Measurements from ENCODE around the gene TMEM183A.

TMEM183A gene

GRCh38 chr1:202967684-202968281, 39.4 kb upstream of the TMEM183A start:
- TF ChIP-seq, protein P1, sequence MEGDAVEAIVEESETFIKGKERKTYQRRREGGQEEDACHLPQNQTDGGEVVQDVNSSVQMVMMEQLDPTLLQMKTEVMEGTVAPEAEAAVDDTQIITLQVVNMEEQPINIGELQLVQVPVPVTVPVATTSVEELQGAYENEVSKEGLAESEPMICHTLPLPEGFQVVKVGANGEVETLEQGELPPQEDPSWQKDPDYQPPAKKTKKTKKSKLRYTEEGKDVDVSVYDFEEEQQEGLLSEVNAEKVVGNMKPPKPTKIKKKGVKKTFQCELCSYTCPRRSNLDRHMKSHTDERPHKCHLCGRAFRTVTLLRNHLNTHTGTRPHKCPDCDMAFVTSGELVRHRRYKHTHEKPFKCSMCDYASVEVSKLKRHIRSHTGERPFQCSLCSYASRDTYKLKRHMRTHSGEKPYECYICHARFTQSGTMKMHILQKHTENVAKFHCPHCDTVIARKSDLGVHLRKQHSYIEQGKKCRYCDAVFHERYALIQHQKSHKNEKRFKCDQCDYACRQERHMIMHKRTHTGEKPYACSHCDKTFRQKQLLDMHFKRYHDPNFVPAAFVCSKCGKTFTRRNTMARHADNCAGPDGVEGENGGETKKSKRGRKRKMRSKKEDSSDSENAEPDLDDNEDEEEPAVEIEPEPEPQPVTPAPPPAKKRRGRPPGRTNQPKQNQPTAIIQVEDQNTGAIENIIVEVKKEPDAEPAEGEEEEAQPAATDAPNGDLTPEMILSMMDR (IDR thresholded peaks at IDR 0.05; ENCODE audit: poor library complexity, severe bottlenecking) = no peak
- DNase-seq (ENCODE audit: low spot score) (no peak), ATAC-seq (ENCODE audit: low read depth) (no peak)
- no peaks in the 10 kb centered on the region for H3K27me3 ChIP-seq (ENCODE audit: insufficient read depth, poor library complexity, severe bottlenecking)
- H3K9me3 ChIP-seq (ENCODE audit: severe bottlenecking) = no peaks in the 10 kb centered on the region
- H3K4me1 ChIP-seq (ENCODE audit: insufficient read depth, poor library complexity, severe bottlenecking) = peaks cover 14% of the 10 kb centered on the region
- H3K27ac ChIP-seq (ENCODE audit: poor library complexity, severe bottlenecking) = peak overlapping the region; percentile 8
- H3K36me3 ChIP-seq (ENCODE audit: low read depth) = peaks cover 15% of the 10 kb centered on the region
- peak overlapping the region; percentile 95 for H3K4me3 ChIP-seq (ENCODE audit: severe bottlenecking)

DNA sequence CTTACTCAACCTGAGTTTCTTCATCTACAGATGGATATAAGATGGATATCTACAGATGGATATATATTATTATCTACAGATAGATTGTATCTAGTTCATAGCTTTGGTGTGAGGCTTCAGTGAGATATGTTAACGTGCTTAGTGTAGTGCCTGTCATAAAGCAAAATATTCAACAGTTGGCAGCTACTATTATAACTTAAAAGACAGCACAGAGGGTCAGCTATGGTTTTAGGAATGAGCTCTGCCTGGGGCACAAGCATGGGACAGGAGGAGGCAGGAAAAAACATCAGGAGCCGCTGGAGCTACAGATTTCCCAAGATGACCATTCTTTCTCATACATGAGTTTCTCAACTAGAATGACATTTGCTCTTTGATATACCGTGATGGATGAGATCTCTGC, 38.8 kb upstream of the TMEM183A start:
- Histone ChIP-seq H3K4me1 (ENCODE audit: insufficient read depth, poor library complexity, severe bottlenecking) (peaks cover 14% of the 10 kb centered on the region), H3K27me3 (ENCODE audit: insufficient read depth, poor library complexity, severe bottlenecking) (no peaks in the 10 kb centered on the region), H3K27ac (ENCODE audit: poor library complexity, severe bottlenecking) (no peak overlapping the region), H3K4me3 (ENCODE audit: severe bottlenecking) (no peak overlapping the region), H3K9me3 (ENCODE audit: severe bottlenecking) (no peaks in the 10 kb centered on the region), H3K36me3 (ENCODE audit: low read depth) (peaks cover 15% of the 10 kb centered on the region)
- ATAC-seq (ENCODE audit: low read depth) (no peak), DNase-seq (ENCODE audit: low spot score) (no peak)
- TF ChIP-seq, protein P1 (IDR thresholded peaks at IDR 0.05; ENCODE audit: poor library complexity, severe bottlenecking) = no peak

GRCh38 chr1:202968895-202969295, 38.3 kb upstream of the TMEM183A start:
- Histone ChIP-seq H3K27ac (ENCODE audit: poor library complexity, severe bottlenecking) (no peak overlapping the region), H3K4me1 (ENCODE audit: insufficient read depth, poor library complexity, severe bottlenecking) (peaks cover 14% of the 10 kb centered on the region), H3K9me3 (ENCODE audit: severe bottlenecking) (no peaks in the 10 kb centered on the region), H3K27me3 (ENCODE audit: insufficient read depth, poor library complexity, severe bottlenecking) (no peaks in the 10 kb centered on the region), H3K4me3 (ENCODE audit: severe bottlenecking) (no peak overlapping the region), H3K36me3 (ENCODE audit: low read depth) (peaks cover 10% of the 10 kb centered on the region)
- TF ChIP-seq, protein P1 (IDR thresholded peaks at IDR 0.05; ENCODE audit: poor library complexity, severe bottlenecking) = peak; percentile 77
- ATAC-seq (ENCODE audit: low read depth) = peak; percentile 75
- DNase-seq (ENCODE audit: low spot score) = no peak

DNA sequence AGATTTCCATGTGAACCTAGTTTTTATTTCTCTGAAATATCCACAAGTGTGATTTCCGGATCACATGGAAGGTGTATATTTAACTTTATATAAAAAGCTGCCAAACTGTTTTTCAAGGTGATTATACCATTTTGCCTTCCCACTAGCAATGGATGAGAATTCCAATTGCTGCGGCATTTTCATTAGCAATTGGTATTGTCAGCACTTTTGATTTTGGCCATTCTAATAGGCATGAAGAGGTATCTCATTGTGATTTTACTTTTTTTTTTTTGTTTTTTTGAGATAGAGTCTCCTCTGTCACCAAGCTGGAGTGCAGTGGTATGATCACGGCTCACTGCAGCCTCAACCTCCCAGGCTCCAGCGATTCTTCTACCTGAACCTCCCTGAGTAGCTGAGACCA, 35.1 kb upstream of the TMEM183A start:
- no peaks in the 10 kb centered on the region for H3K27me3 ChIP-seq (ENCODE audit: insufficient read depth, poor library complexity, severe bottlenecking)
- H3K27ac ChIP-seq (ENCODE audit: poor library complexity, severe bottlenecking) = no peak overlapping the region
- H3K36me3 ChIP-seq (ENCODE audit: low read depth) = no peaks in the 10 kb centered on the region
- DNase-seq (ENCODE audit: low spot score) = no peak
- TF ChIP-seq, protein P1 (IDR thresholded peaks at IDR 0.05; ENCODE audit: poor library complexity, severe bottlenecking) = no peak
- no peaks in the 10 kb centered on the region for H3K4me1 ChIP-seq (ENCODE audit: insufficient read depth, poor library complexity, severe bottlenecking)
- no peak for ATAC-seq (ENCODE audit: low read depth)
- H3K9me3 ChIP-seq (ENCODE audit: severe bottlenecking) = no peaks in the 10 kb centered on the region
- H3K4me3 ChIP-seq (ENCODE audit: severe bottlenecking) = no peak overlapping the region

DNA sequence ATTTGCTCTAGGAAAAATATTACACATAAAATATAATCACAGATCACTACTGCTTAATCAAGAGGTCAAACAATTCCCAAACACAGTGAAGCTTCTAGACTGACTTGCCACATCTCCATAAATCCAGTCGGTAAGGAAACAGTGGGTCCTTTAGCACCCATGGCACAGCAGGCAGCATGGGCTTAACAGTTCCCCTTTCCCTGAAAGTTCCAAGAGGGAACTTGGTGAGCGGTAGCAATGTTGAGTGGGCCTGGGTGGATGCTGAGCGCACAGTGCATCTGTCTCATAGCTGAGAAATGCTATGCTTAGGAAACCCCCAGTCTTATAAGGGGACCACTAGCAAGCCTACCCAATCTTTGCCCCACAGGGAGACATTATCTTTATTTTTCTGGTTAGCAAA, 32.3 kb upstream of the TMEM183A start:
- no peak for DNase-seq (ENCODE audit: low spot score)
- no peak overlapping the region for H3K4me3 ChIP-seq (ENCODE audit: severe bottlenecking)
- TF ChIP-seq, protein P1 (IDR thresholded peaks at IDR 0.05; ENCODE audit: poor library complexity, severe bottlenecking) = no peak
- H3K4me1 ChIP-seq (ENCODE audit: insufficient read depth, poor library complexity, severe bottlenecking) = no peaks in the 10 kb centered on the region
- H3K27me3 ChIP-seq (ENCODE audit: insufficient read depth, poor library complexity, severe bottlenecking) = no peaks in the 10 kb centered on the region
- ATAC-seq (ENCODE audit: low read depth) = no peak
- no peak overlapping the region for H3K27ac ChIP-seq (ENCODE audit: poor library complexity, severe bottlenecking)
- H3K36me3 ChIP-seq (ENCODE audit: low read depth) = no peaks in the 10 kb centered on the region
- H3K9me3 ChIP-seq (ENCODE audit: severe bottlenecking) = no peaks in the 10 kb centered on the region
